Right atrium auricular region (tissue), 2 donors: ENCODE measurements around the gene TCF7. TPM values are rescaled to one million over a fixed set of nuclear protein-coding genes. Genes with fewer than 3 reads are reported as not detected.

ENCODE experiments used
- DNase-seq: peaks from one replicate; pipeline ENCODE4 v3.0.0-alpha.2; 2019; ENCODE audit warnings: low spot score
- H3K27ac ChIP-seq, 2 donors: fragments of 200-600 bp; sonication (generic); 1 replicate in 1 of 2; 2 replicates in 1 of 2; pipeline ENCODE4 v1.5.1; 2016 to 2019
- H3K27me3 ChIP-seq, 2 donors: fragments of 200-600 bp; sonication (generic); one replicate each; pipeline versions ENCODE4 v1.5.1 to v1.6.0; 2017 to 2019
- H3K36me3 ChIP-seq: fragments of 200-600 bp; sonication (generic); one replicate; pipeline ENCODE4 v1.5.1; 2016
- H3K4me1 ChIP-seq, 2 donors: fragments of 200-600 bp; sonication (generic); one replicate each; pipeline versions ENCODE4 v1.5.1 to v1.6.0; 2017 to 2019
- H3K4me3 ChIP-seq, 2 donors: fragments of 200-600 bp; sonication (generic); 1 replicate in 1 of 2; 2 replicates in 1 of 2; pipeline ENCODE4 v1.5.1; 2017 to 2019; ENCODE audit warnings: mild to moderate bottlenecking in 1 of 2, moderate library complexity in 1 of 2
- H3K9me3 ChIP-seq, 2 donors: fragments of 200-600 bp; sonication (generic); one replicate each; pipeline ENCODE4 v1.5.1; 2019
- total RNA-seq, 2 donors: library from RNA; depleted of rRNA; stranded (reverse); fragments of >200 nt; gene quantifications; one replicate each; pipeline ENCODE4 v1.1.0, GENCODE V29; 2016
- TF ChIP-seq, protein P1 (sequence below), 2 donors: fragments of 200-600 bp; sonication (generic); IDR thresholded peaks; one replicate each; pipeline ENCODE4 v1.5.1; 2019; ENCODE audit warnings: antibody characterized with exemption in 2 of 2

TCF7 gene
- total RNA-seq, 2 donors from 2014 or later, result 1.3 to 1.7 TPM

GRCh38 chr5:134099939-134100282 lies 14.6 kb upstream of the TCF7 start:
- Histone ChIP-seq H3K4me1 (peaks cover 0 to 16% of the 10 kb centered on the region in 2 donors), H3K4me3 (no peak overlapping the region), H3K27ac (no peak overlapping the region)

DNA sequence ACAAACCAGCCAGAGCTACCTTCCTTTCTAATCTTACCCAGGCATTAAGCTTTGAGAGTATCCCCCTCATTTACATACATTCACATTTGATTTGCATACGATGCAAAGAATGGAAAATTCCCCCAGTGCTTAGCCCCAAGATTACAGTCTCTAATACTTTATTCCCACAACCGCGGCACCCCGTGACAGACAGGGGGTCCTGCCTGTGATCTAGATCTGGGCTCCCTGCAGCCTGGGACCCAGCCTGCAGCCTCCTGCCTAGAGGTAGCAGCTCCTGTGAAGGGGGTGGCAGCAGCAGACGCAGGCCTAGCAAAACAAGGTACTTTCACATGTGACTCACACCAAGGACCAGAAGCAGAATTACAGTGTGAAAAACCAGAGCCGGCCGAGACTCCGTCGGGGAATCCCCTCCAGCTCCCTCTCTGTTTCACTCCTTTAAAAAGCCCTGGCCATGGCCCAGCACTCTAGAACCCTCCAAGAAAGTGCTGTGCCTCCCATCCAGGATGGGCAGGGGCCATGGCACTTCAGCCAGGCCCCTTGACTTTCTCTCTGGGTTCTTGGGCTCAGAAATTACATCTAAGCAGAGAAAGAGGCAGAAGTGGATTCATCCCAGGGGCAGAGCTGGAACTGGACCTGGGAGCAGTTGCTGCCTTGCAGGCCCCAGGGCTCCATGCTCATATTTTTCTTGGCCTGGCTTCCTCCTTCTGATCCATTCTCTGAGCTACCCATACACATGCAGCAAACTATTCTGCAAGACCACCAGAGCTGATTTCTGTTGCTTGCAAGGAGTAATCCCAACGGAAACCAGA lies 14.0 kb upstream of the TCF7 start:
- peak; percentile 68 for DNase-seq
- TF ChIP-seq, protein P1, sequence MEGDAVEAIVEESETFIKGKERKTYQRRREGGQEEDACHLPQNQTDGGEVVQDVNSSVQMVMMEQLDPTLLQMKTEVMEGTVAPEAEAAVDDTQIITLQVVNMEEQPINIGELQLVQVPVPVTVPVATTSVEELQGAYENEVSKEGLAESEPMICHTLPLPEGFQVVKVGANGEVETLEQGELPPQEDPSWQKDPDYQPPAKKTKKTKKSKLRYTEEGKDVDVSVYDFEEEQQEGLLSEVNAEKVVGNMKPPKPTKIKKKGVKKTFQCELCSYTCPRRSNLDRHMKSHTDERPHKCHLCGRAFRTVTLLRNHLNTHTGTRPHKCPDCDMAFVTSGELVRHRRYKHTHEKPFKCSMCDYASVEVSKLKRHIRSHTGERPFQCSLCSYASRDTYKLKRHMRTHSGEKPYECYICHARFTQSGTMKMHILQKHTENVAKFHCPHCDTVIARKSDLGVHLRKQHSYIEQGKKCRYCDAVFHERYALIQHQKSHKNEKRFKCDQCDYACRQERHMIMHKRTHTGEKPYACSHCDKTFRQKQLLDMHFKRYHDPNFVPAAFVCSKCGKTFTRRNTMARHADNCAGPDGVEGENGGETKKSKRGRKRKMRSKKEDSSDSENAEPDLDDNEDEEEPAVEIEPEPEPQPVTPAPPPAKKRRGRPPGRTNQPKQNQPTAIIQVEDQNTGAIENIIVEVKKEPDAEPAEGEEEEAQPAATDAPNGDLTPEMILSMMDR (IDR thresholded peaks at IDR 0.05), result no peak
- H3K4me3 ChIP-seq, result no peak overlapping the region

More at GRCh38 chr5:134099939-134100282, 14.6 kb upstream of the TCF7 start:
- H3K27me3 ChIP-seq, result no peaks in the 10 kb centered on the region
- DNase-seq, result no peak
- TF ChIP-seq, protein P1 (IDR thresholded peaks at IDR 0.05), result no peak
- H3K9me3 ChIP-seq, result no peaks in the 10 kb centered on the region
- H3K36me3 ChIP-seq, result no peaks in the 10 kb centered on the region

DNA sequence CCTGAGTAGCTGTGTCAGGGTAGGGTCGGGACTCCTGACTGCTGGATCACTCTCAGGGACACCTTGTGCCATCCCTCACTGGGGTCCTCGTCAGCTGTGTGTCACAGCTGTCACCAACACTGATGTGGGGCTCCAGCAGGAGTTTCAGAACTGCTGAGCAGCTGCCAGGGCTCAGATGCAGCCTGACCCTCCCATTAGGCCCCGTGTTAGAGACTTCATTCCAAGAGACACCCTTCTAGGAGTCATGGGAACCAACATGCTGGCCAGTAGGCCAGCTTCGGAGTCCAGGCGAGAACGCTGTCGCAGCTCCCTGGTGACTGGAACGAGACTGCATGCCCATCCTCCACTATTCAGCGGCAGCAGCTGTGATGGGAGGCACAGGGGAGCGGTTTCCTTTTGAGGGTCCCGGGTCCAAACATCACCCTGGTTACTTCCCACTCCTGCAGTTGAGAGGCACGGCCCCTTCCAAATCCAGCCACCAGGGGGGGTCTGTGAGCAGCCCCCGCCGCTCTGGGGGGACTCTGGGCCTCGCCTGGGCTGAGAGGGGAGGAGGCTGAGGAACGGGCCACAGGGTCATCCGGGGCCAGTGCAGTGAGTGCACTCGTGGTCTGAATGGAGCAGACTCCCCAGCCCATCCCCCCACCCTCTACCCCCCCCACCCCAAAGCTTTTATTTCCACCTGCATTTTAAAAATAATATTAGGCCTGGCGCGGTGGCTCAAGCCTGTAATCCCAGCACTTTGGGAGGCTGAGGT lies 12.6 kb upstream of the TCF7 start:
- no peak for DNase-seq

More for the DNA sequence above, 14.0 kb upstream of the TCF7 start:
- H3K27ac ChIP-seq, result no peak overlapping the region
- H3K4me1 ChIP-seq, result peaks cover 0 to 15% of the 10 kb centered on the region in 2 donors
- no peaks in the 10 kb centered on the region for H3K36me3 ChIP-seq
- no peaks in the 10 kb centered on the region for H3K27me3 ChIP-seq
- no peaks in the 10 kb centered on the region for H3K9me3 ChIP-seq

DNA sequence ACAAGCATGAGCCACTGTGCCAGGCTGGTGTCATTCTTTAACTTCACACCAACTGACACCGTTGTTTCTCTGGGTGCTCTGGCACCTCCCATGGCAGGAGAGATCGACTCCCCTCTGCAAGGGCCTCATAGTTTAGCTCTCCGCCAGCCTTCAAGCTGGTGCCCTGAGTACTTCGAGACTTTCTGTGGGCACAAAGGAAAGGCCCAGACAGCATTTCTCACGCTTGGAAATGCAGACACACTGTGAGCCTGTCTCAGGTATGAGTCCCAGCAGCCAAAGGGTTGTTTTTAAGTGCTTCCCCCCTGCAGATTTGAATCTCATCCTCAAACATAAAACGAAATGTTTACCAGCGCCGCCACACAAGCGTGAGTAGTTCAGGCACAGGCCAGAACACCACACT lies 11.1 kb upstream of the TCF7 start:
- H3K27me3 ChIP-seq, result no peaks in the 10 kb centered on the region
- H3K36me3 ChIP-seq, result no peaks in the 10 kb centered on the region
- H3K4me3 ChIP-seq, result no peak overlapping the region
- TF ChIP-seq, protein P1 (IDR thresholded peaks at IDR 0.05), result no peak
- no peak overlapping the region for H3K27ac ChIP-seq
- no peak for DNase-seq
- no peaks in the 10 kb centered on the region for H3K9me3 ChIP-seq
- peaks cover 0 to 8% of the 10 kb centered on the region in 2 donors for H3K4me1 ChIP-seq

More for the DNA sequence above, 12.6 kb upstream of the TCF7 start:
- Histone ChIP-seq H3K4me1 (peaks cover 0 to 8% of the 10 kb centered on the region in 2 donors), H3K9me3 (no peaks in the 10 kb centered on the region), H3K4me3 (no peak overlapping the region), H3K36me3 (no peaks in the 10 kb centered on the region), H3K27me3 (no peaks in the 10 kb centered on the region), H3K27ac (no peak overlapping the region)
- TF ChIP-seq, protein P1 (IDR thresholded peaks at IDR 0.05), result peak; percentile 89 to 94

DNA sequence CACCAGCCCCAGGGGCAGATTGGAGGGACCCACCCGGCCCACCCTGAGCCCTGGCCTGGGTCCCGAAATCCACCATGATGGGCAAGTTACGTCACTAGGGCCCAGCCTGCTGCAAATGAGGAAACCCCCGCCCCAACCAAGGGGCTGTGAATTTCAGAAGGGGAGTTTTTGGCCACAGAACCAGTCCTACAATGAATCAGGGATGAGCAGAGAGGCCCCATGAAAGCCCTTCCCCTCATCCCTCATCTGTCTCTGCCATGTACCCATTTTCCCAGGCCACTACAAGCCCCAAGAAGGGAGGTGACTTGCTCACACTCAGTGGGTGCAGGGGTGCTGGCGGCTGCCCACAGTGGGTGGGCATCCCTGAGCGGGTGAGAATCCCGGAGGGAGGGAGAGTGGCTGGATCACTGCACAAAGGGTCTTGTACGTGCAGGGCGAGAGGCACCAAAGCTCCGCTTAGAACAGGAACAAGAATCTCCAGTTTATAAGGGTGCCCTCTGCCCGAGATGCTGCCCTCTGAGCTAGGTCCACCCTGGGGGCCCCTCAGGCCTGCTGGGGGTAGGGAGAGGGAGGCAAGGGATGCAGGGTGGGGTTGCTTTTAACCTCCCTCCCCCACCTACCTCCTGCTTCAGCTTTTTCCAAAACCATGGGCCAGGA lies 10.4 kb upstream of the TCF7 start:
- Histone ChIP-seq H3K27ac (no peak overlapping the region), H3K4me1 (peaks cover 0 to 8% of the 10 kb centered on the region in 2 donors), H3K4me3 (no peak overlapping the region), H3K36me3 (no peaks in the 10 kb centered on the region), H3K9me3 (no peaks in the 10 kb centered on the region), H3K27me3 (no peaks in the 10 kb centered on the region)
- DNase-seq, result no peak
- TF ChIP-seq, protein P1 (IDR thresholded peaks at IDR 0.05), result no peak
